Mucosa of rectum (tissue), 2 donors: ENCODE measurements around the gene GRIK1.
"Not testable (repeated sequence)": the region's sequence is repeated elsewhere in the genome, so short reads cannot be mapped to it uniquely, and the experiment has no call there.

Source experiments
- H3K27ac ChIP-seq, 2 donors: one replicate each; pipeline ENCODE4 v1.7.0; 2013; ENCODE audit warnings: inconsistent platforms in 2 of 2, low read depth in 2 of 2, low read length in 2 of 2
- H3K27me3 ChIP-seq, 2 donors: one replicate each; pipeline ENCODE4 v1.7.0; 2013; ENCODE audit warnings: low read length in 2 of 2; ENCODE audit not compliant: control insufficient read depth in 2 of 2, insufficient read depth in 2 of 2
- H3K36me3 ChIP-seq, 2 donors: one replicate each; pipeline ENCODE4 v1.7.0; 2013; ENCODE audit warnings: low read length in 2 of 2; ENCODE audit not compliant: control insufficient read depth in 2 of 2, insufficient read depth in 2 of 2
- H3K4me1 ChIP-seq, 2 donors: one replicate each; pipeline ENCODE4 v1.7.0; 2013; ENCODE audit warnings: low read length in 2 of 2, mild to moderate bottlenecking in 1 of 2; ENCODE audit not compliant: control insufficient read depth in 2 of 2, insufficient read depth in 2 of 2
- H3K4me3 ChIP-seq, 2 donors: one replicate each; pipeline ENCODE4 v1.7.0; 2013; ENCODE audit warnings: low read length in 2 of 2
- H3K9ac ChIP-seq, 2 donors: one replicate each; pipeline ENCODE4 v1.7.0; 2013; ENCODE audit warnings: low read length in 2 of 2, low read depth in 1 of 2, mild to moderate bottlenecking in 1 of 2
- H3K9me3 ChIP-seq, 2 donors: one replicate each; pipeline ENCODE4 v1.7.0; 2013; ENCODE audit warnings: low read length in 2 of 2; ENCODE audit not compliant: control insufficient read depth in 2 of 2
- donor health status: healthy.
- donor health status: Normal muscosa, but diverticular disease.

GRIK1 gene

DNA sequence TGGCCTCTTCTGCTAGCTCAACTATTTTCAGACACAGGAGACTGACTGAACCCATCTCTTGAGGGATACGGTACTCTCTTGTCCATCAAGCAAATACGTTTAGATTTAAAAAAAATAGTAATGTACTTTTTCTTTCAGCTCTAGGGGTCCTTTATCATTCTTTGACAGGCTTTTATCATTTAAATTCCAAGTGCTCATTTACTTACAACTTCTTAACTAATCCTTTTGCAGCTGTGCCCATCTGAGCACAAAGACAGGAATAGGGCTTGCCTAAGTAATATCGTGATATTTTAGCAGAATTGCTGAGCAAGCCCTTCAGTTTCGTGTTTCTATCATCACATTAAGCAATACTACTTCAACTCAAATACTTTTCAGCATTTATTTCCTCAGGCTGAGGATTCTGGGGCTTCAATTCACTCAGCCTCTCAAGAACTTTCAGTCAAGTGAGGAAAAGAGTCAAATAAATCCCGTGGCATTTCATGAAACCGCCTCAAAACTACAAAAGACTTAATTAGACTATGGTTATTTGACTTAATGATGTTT, 323.5 kb downstream of the GRIK1 start:
- Histone ChIP-seq H3K36me3 (no peaks in the 10 kb centered on the region), H3K27ac (no peak overlapping the region), H3K9ac (no peak overlapping the region), H3K27me3 (no peaks in the 10 kb centered on the region), H3K4me1 (no peaks in the 10 kb centered on the region), H3K9me3 (no peaks in the 10 kb centered on the region), H3K4me3 (no peak overlapping the region)

DNA sequence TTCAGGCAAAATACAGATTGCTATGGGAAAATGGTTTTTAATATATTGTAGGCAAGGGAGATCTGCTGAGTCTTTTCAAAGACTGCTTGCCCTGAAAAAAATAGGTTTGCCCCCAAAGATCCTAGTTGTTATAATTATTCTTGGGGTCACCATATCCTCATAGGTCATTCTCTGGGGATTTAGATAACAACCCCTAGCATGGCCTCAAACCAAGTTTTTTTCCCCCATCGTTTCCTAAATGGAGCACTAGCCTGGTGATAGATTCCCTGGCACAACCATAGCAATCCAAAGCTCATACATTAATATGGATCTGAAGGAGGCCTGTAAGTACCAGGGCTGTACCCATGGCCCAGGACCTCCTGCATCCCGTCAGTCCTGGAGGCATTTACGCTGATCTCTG, 325.9 kb downstream of the GRIK1 start:
- Histone ChIP-seq H3K4me3 (no peak overlapping the region), H3K27ac (no peak overlapping the region)

DNA sequence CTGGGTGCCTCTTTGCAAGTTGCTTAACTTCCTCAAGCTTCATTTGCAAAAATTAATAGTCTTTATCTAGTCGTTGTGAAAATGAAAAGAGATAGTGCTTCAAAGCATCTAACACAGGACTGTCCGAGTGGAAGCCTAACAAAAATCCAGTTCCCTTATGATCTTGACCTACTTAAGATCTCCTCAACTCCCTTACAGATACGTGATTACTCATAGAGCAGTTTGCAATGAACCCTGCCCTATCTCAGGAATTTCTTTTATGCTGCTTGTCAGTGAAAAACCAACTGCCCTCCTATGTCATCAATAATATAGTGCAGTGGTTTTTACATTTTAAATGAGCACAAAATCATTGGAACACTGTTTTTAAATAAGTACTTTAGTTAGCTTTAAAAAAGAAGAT, 326.8 kb downstream of the GRIK1 start:
- no peak overlapping the region for H3K9ac ChIP-seq

More for the DNA sequence above, 325.9 kb downstream of the GRIK1 start:
- Histone ChIP-seq H3K4me1 (no peaks in the 10 kb centered on the region), H3K27me3 (no peaks in the 10 kb centered on the region), H3K36me3 (no peaks in the 10 kb centered on the region), H3K9ac (no peak overlapping the region), H3K9me3 (no peaks in the 10 kb centered on the region)

DNA sequence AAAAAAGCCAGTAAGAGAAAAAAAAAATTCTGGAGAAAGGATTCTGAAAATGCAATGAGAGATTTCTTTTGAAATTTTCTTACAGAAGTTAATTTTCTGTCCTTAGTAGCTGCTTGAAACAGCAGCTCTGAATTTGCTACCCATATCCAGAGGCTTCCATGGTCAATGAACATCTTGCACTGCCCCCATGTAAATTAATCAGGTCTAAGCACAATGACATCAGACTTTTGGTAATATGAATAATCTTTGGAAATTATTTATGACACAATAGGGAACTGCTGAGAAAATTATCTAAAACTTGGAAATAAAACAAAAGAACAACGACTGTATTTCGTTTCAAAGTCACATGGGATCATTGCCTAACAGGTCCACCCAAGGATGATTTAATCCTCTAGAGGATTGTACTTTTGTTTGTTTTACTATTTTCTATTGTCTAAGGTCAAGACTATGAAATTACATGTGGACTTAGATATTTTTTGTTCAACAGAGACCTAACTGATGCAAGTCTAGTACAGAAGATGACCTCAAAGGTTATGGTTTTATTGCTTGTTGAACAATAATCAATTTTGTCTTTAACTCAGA, 328.9 kb downstream of the GRIK1 start:
- no peak overlapping the region for H3K4me3 ChIP-seq
- H3K4me1 ChIP-seq: no peaks in the 10 kb centered on the region
- H3K9me3 ChIP-seq: no peaks in the 10 kb centered on the region
- H3K27me3 ChIP-seq: no peaks in the 10 kb centered on the region
- no peak overlapping the region for H3K27ac ChIP-seq
- no peaks in the 10 kb centered on the region for H3K36me3 ChIP-seq
- H3K9ac ChIP-seq: no peak overlapping the region

More for the DNA sequence above, 326.8 kb downstream of the GRIK1 start:
- Histone ChIP-seq H3K4me3 (no peak overlapping the region), H3K9me3 (no peaks in the 10 kb centered on the region), H3K36me3 (no peaks in the 10 kb centered on the region), H3K4me1 (no peaks in the 10 kb centered on the region), H3K27ac (no peak overlapping the region), H3K27me3 (no peaks in the 10 kb centered on the region)

DNA sequence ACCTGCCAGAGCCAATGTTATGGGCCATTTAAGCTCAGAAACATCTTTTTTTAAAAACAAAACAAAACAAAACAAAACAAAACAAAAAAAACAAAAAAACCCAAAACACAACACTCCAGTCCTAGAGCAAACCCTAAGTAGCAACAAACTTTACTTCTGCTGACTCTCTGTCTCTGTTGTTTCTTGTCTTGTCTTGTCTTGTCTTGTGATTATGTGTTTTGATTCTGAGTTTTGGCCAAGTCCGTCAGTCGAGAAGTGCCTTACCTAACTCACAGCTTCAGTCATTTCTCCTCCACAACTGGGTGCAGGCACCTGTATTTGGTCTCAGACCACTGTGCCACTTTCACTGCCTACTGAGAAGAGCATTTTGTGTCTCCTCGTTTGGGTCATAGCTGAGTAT, 333.2 kb downstream of the GRIK1 start:
- H3K27ac ChIP-seq: no peak overlapping the region
- H3K9me3 ChIP-seq: no peaks in the 10 kb centered on the region
- no peak overlapping the region for H3K4me3 ChIP-seq
- H3K36me3 ChIP-seq: no peaks in the 10 kb centered on the region
- H3K9ac ChIP-seq: no peak overlapping the region
- no peaks in the 10 kb centered on the region for H3K4me1 ChIP-seq
- no peaks in the 10 kb centered on the region for H3K27me3 ChIP-seq

DNA sequence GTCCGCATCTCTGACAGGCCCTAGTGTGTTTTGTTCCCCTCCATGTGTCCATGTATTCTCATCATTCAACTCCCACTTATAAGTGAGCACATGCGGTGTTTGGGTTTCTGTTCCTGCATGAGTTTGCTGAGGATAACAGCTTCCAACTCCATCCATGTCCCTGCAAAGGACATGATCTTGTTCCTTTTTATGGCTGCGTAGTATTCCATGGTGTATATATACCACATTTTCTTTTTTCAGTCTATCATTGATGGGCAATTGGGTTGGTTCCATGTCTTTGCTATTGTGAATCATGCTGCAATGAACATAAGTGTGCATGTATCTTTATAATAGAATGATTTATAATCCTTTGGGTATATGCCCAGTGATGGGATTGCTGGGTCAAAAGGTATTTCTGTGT, 334.6 kb downstream of the GRIK1 start:
- not testable (repeated sequence) for H3K27ac ChIP-seq, H3K9me3 ChIP-seq, H3K4me3 ChIP-seq, H3K36me3 ChIP-seq, H3K27me3 ChIP-seq, H3K9ac ChIP-seq, H3K4me1 ChIP-seq

DNA sequence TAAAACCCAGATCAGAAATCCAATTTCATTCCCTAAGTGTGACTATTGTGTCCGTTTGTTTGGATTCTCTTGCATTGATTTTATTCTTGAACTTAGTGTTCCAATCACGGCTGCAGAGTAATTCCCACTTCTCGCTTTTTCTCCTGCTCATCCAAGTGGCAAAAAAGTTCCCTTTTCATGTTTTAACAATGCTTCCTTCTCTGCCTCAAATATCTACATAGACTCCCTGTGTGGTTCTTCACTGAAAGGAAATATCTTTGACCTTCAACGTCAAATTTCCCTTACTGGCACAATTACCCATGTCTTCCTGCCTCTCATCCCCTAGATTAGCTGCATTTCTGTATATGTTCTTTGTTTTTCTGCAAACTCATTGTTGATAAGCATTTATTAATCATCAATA, 335.7 kb downstream of the GRIK1 start:
- Histone ChIP-seq H3K4me3 (no peak overlapping the region), H3K27me3 (no peaks in the 10 kb centered on the region), H3K9me3 (no peaks in the 10 kb centered on the region)

DNA sequence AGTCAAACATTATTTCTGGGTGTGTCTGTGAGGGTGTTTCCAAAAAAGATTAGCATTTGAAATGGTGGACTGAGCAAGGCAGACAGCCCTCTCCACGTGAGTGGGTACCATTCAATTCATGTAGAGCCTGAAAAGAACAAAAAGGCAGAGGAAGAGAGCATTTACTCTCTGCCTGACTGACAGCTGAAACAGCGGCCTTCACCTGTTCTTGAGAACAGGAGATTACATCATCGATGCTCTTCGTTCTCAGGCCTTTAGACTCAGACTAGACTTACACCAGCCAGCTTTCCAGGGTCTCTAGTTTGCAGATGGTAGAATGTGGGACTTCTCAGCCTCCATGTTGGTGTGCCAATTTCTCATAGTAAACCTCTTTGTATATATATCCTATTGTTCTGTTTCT, 338.7 kb downstream of the GRIK1 start:
- Histone ChIP-seq H3K4me3 (no peak overlapping the region), H3K9me3 (no peaks in the 10 kb centered on the region), H3K9ac (no peak overlapping the region), H3K27me3 (no peaks in the 10 kb centered on the region), H3K27ac (no peak overlapping the region), H3K4me1 (no peaks in the 10 kb centered on the region), H3K36me3 (no peaks in the 10 kb centered on the region)

More for the DNA sequence above, 335.7 kb downstream of the GRIK1 start:
- H3K9ac ChIP-seq: no peak overlapping the region
- no peaks in the 10 kb centered on the region for H3K4me1 ChIP-seq
- no peak overlapping the region for H3K27ac ChIP-seq
- no peaks in the 10 kb centered on the region for H3K36me3 ChIP-seq

DNA sequence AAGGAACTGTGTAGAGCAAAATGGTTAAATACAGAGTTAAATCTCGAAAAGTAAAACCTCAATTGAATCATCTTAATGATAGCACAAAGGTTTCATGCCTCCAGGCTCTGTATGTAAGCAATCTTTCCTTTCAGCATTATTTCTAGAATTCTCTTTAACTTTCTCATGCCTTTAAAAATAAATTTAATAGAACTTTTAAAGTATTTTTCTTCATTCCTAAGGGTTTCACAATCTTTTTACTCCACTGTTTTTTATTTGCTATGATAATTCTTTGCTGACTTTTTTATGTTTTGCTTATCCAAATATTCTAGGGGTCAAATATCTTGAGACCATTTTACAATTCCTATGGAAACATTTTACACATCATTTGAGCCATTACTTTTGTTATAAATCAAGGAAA, 353.1 kb downstream of the GRIK1 start:
- Histone ChIP-seq H3K9ac (no peak overlapping the region), H3K4me1 (no peaks in the 10 kb centered on the region), H3K4me3 (no peak overlapping the region), H3K27me3 (no peaks in the 10 kb centered on the region), H3K36me3 (no peaks in the 10 kb centered on the region), H3K27ac (no peak overlapping the region), H3K9me3 (no peaks in the 10 kb centered on the region)

DNA sequence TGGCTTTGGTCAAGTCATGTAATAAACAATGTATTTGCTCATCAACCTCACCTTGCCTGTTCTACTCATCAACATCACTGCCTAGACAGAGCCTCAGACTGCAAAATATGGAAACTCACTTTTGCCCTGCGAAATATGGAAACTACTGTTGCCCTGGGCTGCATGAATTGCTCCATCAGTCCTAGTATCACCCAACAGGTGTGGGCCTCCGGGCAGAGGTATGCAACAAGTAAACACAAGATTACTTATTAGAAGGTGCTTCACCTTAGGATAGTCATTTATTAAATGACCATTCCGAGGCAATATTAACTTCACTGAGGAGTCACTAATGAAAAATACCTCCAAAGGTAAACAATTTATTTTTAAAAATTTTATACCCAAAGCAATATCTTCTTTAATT, 354.3 kb downstream of the GRIK1 start:
- Histone ChIP-seq H3K9ac (no peak overlapping the region), H3K27me3 (no peaks in the 10 kb centered on the region), H3K36me3 (no peaks in the 10 kb centered on the region), H3K4me1 (no peaks in the 10 kb centered on the region), H3K9me3 (no peaks in the 10 kb centered on the region), H3K27ac (no peak overlapping the region), H3K4me3 (no peak overlapping the region)
